HEK293 (cell line): ENCODE measurements around the gene GBA2.
A peak's percentile ranks its signal among the peaks of the same experiment; 100 is the strongest.

Source experiments
- CTCF ChIA-PET: fragments of 350-600 bp; formaldehyde crosslinking; extraction: SDS; loops from one replicate; lab custom pipeline; 2021; ENCODE audit warnings: antibody characterized with exemption; lab: Yijun Ruan, JAX
- POLR2A ChIA-PET: fragments of 300-600 bp; formaldehyde crosslinking; extraction: SDS; loops from one replicate; lab custom pipeline; 2020; ENCODE audit warnings: antibody characterized with exemption, inconsistent platforms; lab: Yijun Ruan, JAX
- H3K27ac ChIP-seq: fragments of 200-500 bp; sonication (Bioruptor generic); 2 replicates; pipeline ENCODE4 v1.5.1; 2014; ENCODE audit warnings: low read depth, low read length, control low read depth, inconsistent platforms; ENCODE audit errors: extremely low read depth
- H3K36me3 ChIP-seq, 2 experiments: fragments of 200-500 bp in 1 of 2; sonication (Bioruptor generic) in 1 of 2; 1 replicate in 1 of 2; 2 replicates in 1 of 2; pipeline ENCODE4 v1.5.1; 2014 to 2017; ENCODE audit warnings: inconsistent platforms in 2 of 2, low read length in 2 of 2; ENCODE audit not compliant: control insufficient read depth in 2 of 2, insufficient read depth in 1 of 2
- H3K4me1 ChIP-seq: fragments of 200-500 bp; sonication (Bioruptor generic); 2 replicates; pipeline ENCODE4 v1.5.1; 2014; ENCODE audit warnings: mild to moderate bottlenecking, low read length, inconsistent platforms; ENCODE audit not compliant: control insufficient read depth, insufficient read depth
- H3K4me3 ChIP-seq: 2 replicates; pipeline ENCODE4 v1.5.1; 2011; ENCODE audit warnings: low read depth, mild to moderate bottlenecking, control low read depth, low read length, moderate library complexity
- H3K9me3 ChIP-seq: fragments of 200-500 bp; sonication (Bioruptor generic); 2 replicates; pipeline ENCODE4 v1.5.1; 2014; ENCODE audit warnings: low read depth, low read length, inconsistent platforms; ENCODE audit not compliant: control insufficient read depth, insufficient read depth
- IKZF3 ChIP-seq: fragments of 450-650 bp; IDR thresholded peaks from 2 replicates; pipeline ENCODE4 v1.5.0; 2018; ENCODE audit warnings: missing biosample characterization, mild to moderate bottlenecking, missing genetic modification characterization, moderate library complexity
- MEIS1 ChIP-seq: sonication (generic); formaldehyde crosslinking; IDR thresholded peaks from 2 replicates; pipeline ENCODE4 v1.8.1; 2022; ENCODE audit warnings: missing genetic modification reagents, mild to moderate bottlenecking, borderline replicate concordance
- PRDM1 ChIP-seq: fragments of 450-650 bp; formaldehyde crosslinking; IDR thresholded peaks from 2 replicates; pipeline ENCODE4; 2016; ENCODE audit warnings: missing biosample characterization, missing genetic modification characterization
- ZBTB48 ChIP-seq: fragments of 450-650 bp; formaldehyde crosslinking; IDR thresholded peaks from 2 replicates; pipeline ENCODE4 v1.5.1; 2016; ENCODE audit warnings: missing biosample characterization, missing genetic modification characterization
- ZIC2 ChIP-seq: fragments of 450-650 bp; formaldehyde crosslinking; IDR thresholded peaks from 2 replicates; pipeline ENCODE4 v1.5.1; 2016; ENCODE audit warnings: missing biosample characterization, missing genetic modification characterization
- ZNF132 ChIP-seq: fragments of 450-650 bp; formaldehyde crosslinking; IDR thresholded peaks from 2 replicates; pipeline ENCODE4 v1.5.1; 2017; ENCODE audit warnings: missing biosample characterization, missing genetic modification characterization, borderline replicate concordance
- ZNF335 ChIP-seq: fragments of 450-650 bp; formaldehyde crosslinking; conservative IDR thresholded peaks from 2 replicates; pipeline ENCODE4 v1.5.1; 2016; ENCODE audit warnings: missing biosample characterization, missing genetic modification characterization
- ZNF426 ChIP-seq: fragments of 450-650 bp; formaldehyde crosslinking; IDR thresholded peaks from 2 replicates; pipeline ENCODE4 v1.5.1; 2017; ENCODE audit warnings: missing biosample characterization, missing genetic modification characterization, mild to moderate bottlenecking, inconsistent platforms, moderate library complexity
- ZNF558 ChIP-seq: fragments of 450-650 bp; formaldehyde crosslinking; IDR thresholded peaks from 2 replicates; pipeline ENCODE4 v1.5.1; 2016; ENCODE audit warnings: missing biosample characterization, missing genetic modification characterization
- ZNF585B ChIP-seq: fragments of 450-650 bp; formaldehyde crosslinking; IDR thresholded peaks from 2 replicates; pipeline ENCODE4 v1.5.1; 2016; ENCODE audit warnings: missing biosample characterization, missing genetic modification characterization
- ZNF600 ChIP-seq: fragments of 450-650 bp; formaldehyde crosslinking; IDR thresholded peaks from 2 replicates; pipeline ENCODE4 v1.5.1; 2016; ENCODE audit warnings: missing biosample characterization, missing genetic modification characterization
- ZNF660 ChIP-seq: fragments of 450-650 bp; IDR thresholded peaks from 2 replicates; pipeline ENCODE4 v1.5.1; 2018; ENCODE audit warnings: missing biosample characterization, mild to moderate bottlenecking, missing genetic modification characterization
- ZNF677 ChIP-seq: fragments of 450-650 bp; IDR thresholded peaks from 2 replicates; pipeline ENCODE4 v1.5.0; 2018; ENCODE audit warnings: missing biosample characterization, mild to moderate bottlenecking, missing genetic modification characterization, moderate library complexity
- ZNF792 ChIP-seq: fragments of 450-650 bp; formaldehyde crosslinking; IDR thresholded peaks from 2 replicates; pipeline ENCODE4 v1.5.1; 2016; ENCODE audit warnings: missing biosample characterization, missing genetic modification characterization
- TF ChIP-seq, protein P1 (sequence below): fragments of 450-650 bp; formaldehyde crosslinking; IDR thresholded peaks from 2 replicates; pipeline ENCODE4 v1.5.1; 2016; ENCODE audit warnings: missing biosample characterization, missing genetic modification characterization
- TF ChIP-seq, protein P2 (sequence below): fragments of 450-650 bp; formaldehyde crosslinking; IDR thresholded peaks from 2 replicates; pipeline ENCODE4 v1.5.1; 2017; ENCODE audit warnings: missing biosample characterization, missing genetic modification characterization
- TF ChIP-seq, protein P3 (sequence below): fragments of 450-650 bp; formaldehyde crosslinking; IDR thresholded peaks from 2 replicates; pipeline ENCODE4 v1.5.1; 2016; ENCODE audit warnings: missing biosample characterization, missing genetic modification characterization
- TF ChIP-seq, protein P4 (sequence below): fragments of 450-650 bp; formaldehyde crosslinking; IDR thresholded peaks from 2 replicates; pipeline ENCODE4 v1.5.1; 2016; ENCODE audit warnings: missing biosample characterization, missing genetic modification characterization, low read depth
- TF ChIP-seq, protein P5 (sequence below): fragments of 450-650 bp; formaldehyde crosslinking; IDR thresholded peaks from 2 replicates; pipeline ENCODE4 v1.5.1; 2017; ENCODE audit warnings: missing biosample characterization, missing genetic modification characterization

Gene GBA2

DNA sequence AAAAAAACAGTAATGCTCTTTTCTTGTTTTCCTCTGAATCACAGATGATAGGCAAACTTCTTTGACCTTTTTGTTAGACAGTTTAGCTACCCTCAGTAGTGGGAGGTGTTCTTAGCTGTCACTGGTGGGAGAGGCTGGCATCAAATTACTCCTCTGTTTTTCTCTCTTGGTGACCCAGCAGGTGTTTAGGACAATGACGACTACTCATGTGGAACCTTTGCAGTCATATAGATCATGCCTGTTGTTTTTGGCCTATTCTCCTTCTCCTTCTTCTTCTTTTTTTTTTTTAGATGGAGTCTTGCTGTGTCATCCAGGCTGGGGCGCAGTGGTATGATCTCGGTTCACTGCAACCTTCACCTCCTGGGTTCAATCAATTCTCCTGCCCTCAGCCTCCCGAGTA lies 27.0 kb upstream of the GBA2 start (continued):
- TF ChIP-seq, protein P1, sequence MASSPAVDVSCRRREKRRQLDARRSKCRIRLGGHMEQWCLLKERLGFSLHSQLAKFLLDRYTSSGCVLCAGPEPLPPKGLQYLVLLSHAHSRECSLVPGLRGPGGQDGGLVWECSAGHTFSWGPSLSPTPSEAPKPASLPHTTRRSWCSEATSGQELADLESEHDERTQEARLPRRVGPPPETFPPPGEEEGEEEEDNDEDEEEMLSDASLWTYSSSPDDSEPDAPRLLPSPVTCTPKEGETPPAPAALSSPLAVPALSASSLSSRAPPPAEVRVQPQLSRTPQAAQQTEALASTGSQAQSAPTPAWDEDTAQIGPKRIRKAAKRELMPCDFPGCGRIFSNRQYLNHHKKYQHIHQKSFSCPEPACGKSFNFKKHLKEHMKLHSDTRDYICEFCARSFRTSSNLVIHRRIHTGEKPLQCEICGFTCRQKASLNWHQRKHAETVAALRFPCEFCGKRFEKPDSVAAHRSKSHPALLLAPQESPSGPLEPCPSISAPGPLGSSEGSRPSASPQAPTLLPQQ = no peak
- TF ChIP-seq, protein P2, sequence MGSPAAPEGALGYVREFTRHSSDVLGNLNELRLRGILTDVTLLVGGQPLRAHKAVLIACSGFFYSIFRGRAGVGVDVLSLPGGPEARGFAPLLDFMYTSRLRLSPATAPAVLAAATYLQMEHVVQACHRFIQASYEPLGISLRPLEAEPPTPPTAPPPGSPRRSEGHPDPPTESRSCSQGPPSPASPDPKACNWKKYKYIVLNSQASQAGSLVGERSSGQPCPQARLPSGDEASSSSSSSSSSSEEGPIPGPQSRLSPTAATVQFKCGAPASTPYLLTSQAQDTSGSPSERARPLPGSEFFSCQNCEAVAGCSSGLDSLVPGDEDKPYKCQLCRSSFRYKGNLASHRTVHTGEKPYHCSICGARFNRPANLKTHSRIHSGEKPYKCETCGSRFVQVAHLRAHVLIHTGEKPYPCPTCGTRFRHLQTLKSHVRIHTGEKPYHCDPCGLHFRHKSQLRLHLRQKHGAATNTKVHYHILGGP (tag by site-specific recombination) = no peak
- TF ChIP-seq ZNF660 (tag by site-specific recombination) (no peak), ZNF677 (tag by site-specific recombination) (no peak), MEIS1 (CRISPR knock-in tag) (no peak), ZNF558 (tag by site-specific recombination) (no peak), ZNF426 (tag by site-specific recombination) (no peak), ZNF132 (tag by site-specific recombination) (no peak), ZNF585B (tag by site-specific recombination) (no peak)
- TF ChIP-seq, protein P3, sequence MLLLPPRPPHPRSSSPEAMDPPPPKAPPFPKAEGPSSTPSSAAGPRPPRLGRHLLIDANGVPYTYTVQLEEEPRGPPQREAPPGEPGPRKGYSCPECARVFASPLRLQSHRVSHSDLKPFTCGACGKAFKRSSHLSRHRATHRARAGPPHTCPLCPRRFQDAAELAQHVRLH (tag by site-specific recombination) = no peak
- TF ChIP-seq, protein P4, sequence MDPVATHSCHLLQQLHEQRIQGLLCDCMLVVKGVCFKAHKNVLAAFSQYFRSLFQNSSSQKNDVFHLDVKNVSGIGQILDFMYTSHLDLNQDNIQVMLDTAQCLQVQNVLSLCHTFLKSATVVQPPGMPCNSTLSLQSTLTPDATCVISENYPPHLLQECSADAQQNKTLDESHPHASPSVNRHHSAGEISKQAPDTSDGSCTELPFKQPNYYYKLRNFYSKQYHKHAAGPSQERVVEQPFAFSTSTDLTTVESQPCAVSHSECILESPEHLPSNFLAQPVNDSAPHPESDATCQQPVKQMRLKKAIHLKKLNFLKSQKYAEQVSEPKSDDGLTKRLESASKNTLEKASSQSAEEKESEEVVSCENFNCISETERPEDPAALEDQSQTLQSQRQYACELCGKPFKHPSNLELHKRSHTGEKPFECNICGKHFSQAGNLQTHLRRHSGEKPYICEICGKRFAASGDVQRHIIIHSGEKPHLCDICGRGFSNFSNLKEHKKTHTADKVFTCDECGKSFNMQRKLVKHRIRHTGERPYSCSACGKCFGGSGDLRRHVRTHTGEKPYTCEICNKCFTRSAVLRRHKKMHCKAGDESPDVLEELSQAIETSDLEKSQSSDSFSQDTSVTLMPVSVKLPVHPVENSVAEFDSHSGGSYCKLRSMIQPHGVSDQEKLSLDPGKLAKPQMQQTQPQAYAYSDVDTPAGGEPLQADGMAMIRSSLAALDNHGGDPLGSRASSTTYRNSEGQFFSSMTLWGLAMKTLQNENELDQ (tag by site-specific recombination) = no peak
- TF ChIP-seq, all 188 proteins: peak for 19

DNA sequence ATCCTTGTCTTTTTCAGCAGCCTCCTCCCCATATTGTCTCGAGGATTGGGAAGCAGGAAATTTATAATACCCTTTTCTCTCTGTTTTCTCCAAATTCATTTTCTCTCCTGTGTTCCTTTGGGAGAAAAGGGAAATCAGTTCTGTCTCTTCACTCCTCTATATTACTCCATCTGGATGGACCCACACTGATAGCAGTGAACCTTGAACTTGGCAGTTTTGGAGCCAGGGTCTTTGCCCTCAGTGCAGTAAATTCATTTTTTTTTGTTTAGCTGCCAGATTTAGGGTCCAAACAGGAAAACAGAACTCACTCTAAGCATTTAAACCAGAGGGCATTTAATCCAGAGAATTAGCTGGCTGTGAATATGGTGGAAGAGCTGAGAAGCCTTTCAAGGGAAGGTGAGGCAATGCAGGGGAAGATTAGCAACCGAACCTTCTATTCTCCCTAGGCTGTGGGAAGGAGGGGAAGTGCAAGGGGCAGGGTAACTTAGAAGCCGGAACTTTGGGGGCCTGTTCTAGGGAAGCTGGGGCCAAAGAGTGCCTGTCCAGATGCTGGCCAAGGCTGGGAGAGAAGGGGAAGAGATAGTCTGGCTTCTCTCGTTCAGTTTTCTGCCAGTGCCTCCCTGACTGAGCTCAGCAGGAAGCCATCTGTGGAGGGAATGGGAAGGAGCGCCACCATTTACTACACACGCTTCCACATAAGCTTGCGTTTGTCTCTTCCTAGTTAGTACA lies 26.0 kb upstream of the GBA2 start:
- peaks cover 18% of the 10 kb centered on the region for H3K4me1 ChIP-seq
- no peaks in the 10 kb centered on the region for H3K9me3 ChIP-seq
- CTCF ChIA-PET = interaction anchor here (0.6 to 6.3 kb wide), 8 partner anchors 14 to 1106 kb away, joined by 3 to 65 read pairs (median 4); no protein-coding TSS in a partner anchor
- POLR2A ChIA-PET = interaction anchor here (0.9 kb wide), 1 partner anchor 13 kb away, joined by 3 read pairs; no protein-coding TSS in a partner anchor
- H3K4me3 ChIP-seq = no peak overlapping the region
- TF ChIP-seq ZNF600 (tag by site-specific recombination) (peak; percentile 43; the same call in 1 of the 2 replicates), IKZF3 (tag by site-specific recombination) (peak; percentile 33; the same call in 1 of the 2 replicates), ZIC2 (tag by site-specific recombination) (peak; percentile 46), ZNF335 (peak; percentile 51), PRDM1 (tag by site-specific recombination) (peak; percentile 46; the same call in 1 of the 2 replicates), ZBTB48 (tag by site-specific recombination) (peak; percentile 80; the same call in 1 of the 2 replicates), ZNF792 (tag by site-specific recombination) (no peak)
- TF ChIP-seq, protein P5, sequence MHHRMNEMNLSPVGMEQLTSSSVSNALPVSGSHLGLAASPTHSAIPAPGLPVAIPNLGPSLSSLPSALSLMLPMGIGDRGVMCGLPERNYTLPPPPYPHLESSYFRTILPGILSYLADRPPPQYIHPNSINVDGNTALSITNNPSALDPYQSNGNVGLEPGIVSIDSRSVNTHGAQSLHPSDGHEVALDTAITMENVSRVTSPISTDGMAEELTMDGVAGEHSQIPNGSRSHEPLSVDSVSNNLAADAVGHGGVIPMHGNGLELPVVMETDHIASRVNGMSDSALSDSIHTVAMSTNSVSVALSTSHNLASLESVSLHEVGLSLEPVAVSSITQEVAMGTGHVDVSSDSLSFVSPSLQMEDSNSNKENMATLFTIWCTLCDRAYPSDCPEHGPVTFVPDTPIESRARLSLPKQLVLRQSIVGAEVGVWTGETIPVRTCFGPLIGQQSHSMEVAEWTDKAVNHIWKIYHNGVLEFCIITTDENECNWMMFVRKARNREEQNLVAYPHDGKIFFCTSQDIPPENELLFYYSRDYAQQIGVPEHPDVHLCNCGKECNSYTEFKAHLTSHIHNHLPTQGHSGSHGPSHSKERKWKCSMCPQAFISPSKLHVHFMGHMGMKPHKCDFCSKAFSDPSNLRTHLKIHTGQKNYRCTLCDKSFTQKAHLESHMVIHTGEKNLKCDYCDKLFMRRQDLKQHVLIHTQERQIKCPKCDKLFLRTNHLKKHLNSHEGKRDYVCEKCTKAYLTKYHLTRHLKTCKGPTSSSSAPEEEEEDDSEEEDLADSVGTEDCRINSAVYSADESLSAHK = no peak
- H3K27ac ChIP-seq = no peak overlapping the region
- peaks cover 0 to 2% of the 10 kb centered on the region in 2 experiments; a peak in 1 of 3 replicates for H3K36me3 ChIP-seq
